WTC11 (cell line): ENCODE measurements around the gene PARVB.

Source experiments
- CTCF ChIP-seq: fragments of 200-600 bp; IDR thresholded peaks from 2 replicates; pipeline ENCODE4 v1.8.0; 2022; ENCODE audit warnings: antibody characterized with exemption
- E2F1 ChIP-seq: sonication (generic); formaldehyde crosslinking; IDR thresholded peaks from 2 replicates; pipeline ENCODE4 v1.8.0; 2022; ENCODE audit warnings: mild to moderate bottlenecking, missing genetic modification reagents

GRCh38 chr22:43988116-43988820 is 35.8 kb upstream of the PARVB start:
- no peak for TF ChIP-seq E2F1 (CRISPR knock-in tag)
- TF ChIP-seq CTCF = no peak
